PFSK-1 (cell line): ENCODE measurements around the gene KCNN4.

Experiments
- FOXP2 ChIP-seq: optimal IDR thresholded peaks from 2 replicates; pipeline ENCODE3; 2011; ENCODE audit warnings: borderline replicate concordance, control low read depth, inconsistent platforms; ENCODE audit not compliant: insufficient read depth; ENCODE audit errors: extremely low read length, extremely low read depth
- POLR2AphosphoS5 ChIP-seq: IDR thresholded peaks from 2 replicates; pipeline ENCODE4 v1.6.1; 2012; ENCODE audit warnings: low read depth, mild to moderate bottlenecking, control low read depth, low read length, moderate library complexity
- SIN3A ChIP-seq: IDR thresholded peaks from 2 replicates; pipeline ENCODE4 v1.6.1; 2012; ENCODE audit warnings: mild to moderate bottlenecking, low read length, moderate library complexity, borderline replicate concordance; ENCODE audit not compliant: insufficient read depth
- TAF1 ChIP-seq: IDR thresholded peaks from 2 replicates; pipeline ENCODE4 v1.6.1; 2012; ENCODE audit warnings: low read length, control low read depth, borderline replicate concordance; ENCODE audit not compliant: insufficient read depth
- TF ChIP-seq, protein P1 (sequence below), 2 experiments: IDR thresholded peaks; 2 replicates each; pipeline versions ENCODE4 v1.6.1 to v1.8.0; 2011 to 2012; ENCODE audit warnings: low read depth in 2 of 2, low read length in 2 of 2, control low read depth in 1 of 2, inconsistent platforms in 1 of 2, mild to moderate bottlenecking in 1 of 2, moderate library complexity in 1 of 2; ENCODE audit not compliant: insufficient read depth in 1 of 2

KCNN4 gene

GRCh38 chr19:43809762-43810696, 29.3 kb upstream of the KCNN4 start:
- TF ChIP-seq SIN3A (no peak), TAF1 (no peak), FOXP2 (no peak), POLR2AphosphoS5 (no peak)
- TF ChIP-seq, protein P1, sequence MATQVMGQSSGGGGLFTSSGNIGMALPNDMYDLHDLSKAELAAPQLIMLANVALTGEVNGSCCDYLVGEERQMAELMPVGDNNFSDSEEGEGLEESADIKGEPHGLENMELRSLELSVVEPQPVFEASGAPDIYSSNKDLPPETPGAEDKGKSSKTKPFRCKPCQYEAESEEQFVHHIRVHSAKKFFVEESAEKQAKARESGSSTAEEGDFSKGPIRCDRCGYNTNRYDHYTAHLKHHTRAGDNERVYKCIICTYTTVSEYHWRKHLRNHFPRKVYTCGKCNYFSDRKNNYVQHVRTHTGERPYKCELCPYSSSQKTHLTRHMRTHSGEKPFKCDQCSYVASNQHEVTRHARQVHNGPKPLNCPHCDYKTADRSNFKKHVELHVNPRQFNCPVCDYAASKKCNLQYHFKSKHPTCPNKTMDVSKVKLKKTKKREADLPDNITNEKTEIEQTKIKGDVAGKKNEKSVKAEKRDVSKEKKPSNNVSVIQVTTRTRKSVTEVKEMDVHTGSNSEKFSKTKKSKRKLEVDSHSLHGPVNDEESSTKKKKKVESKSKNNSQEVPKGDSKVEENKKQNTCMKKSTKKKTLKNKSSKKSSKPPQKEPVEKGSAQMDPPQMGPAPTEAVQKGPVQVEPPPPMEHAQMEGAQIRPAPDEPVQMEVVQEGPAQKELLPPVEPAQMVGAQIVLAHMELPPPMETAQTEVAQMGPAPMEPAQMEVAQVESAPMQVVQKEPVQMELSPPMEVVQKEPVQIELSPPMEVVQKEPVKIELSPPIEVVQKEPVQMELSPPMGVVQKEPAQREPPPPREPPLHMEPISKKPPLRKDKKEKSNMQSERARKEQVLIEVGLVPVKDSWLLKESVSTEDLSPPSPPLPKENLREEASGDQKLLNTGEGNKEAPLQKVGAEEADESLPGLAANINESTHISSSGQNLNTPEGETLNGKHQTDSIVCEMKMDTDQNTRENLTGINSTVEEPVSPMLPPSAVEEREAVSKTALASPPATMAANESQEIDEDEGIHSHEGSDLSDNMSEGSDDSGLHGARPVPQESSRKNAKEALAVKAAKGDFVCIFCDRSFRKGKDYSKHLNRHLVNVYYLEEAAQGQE (IDR thresholded peaks at IDR 0.05; ENCODE audit: insufficient read depth in 1 of 2, low read depth in 2 of 2, low read length in 2 of 2) = no peak

DNA sequence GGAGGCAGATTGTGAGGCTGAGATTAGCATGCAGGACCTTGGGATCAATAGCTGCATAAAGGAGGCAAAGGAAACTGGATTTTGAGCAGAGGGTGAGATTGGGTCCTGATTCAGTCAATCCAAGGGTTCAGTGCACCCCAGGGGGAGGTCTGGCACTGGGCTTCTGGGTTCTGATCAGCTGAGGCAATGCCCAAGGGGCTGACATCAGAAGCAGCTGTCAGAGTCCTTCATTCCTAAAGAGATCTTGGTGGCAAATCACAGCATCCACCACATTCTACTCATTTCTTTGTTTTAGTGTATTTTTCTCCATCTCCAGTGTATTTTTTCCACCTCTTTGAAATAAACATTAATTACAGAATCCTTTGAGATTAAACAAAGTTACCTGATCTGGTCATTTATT, 26.9 kb upstream of the KCNN4 start:
- TF ChIP-seq POLR2AphosphoS5 (no peak), TAF1 (no peak), FOXP2 (no peak), SIN3A (no peak)
- TF ChIP-seq, protein P1 (IDR thresholded peaks at IDR 0.05; ENCODE audit: insufficient read depth in 1 of 2, low read depth in 2 of 2, low read length in 2 of 2) = no peak

GRCh38 chr19:43806848-43807247, 26.1 kb upstream of the KCNN4 start:
- TF ChIP-seq SIN3A (no peak), FOXP2 (no peak), TAF1 (no peak), POLR2AphosphoS5 (no peak)
- TF ChIP-seq, protein P1 (IDR thresholded peaks at IDR 0.05; ENCODE audit: insufficient read depth in 1 of 2, low read depth in 2 of 2, low read length in 2 of 2) = no peak

GRCh38 chr19:43804432-43804831, 23.7 kb upstream of the KCNN4 start:
- TF ChIP-seq, protein P1 (IDR thresholded peaks at IDR 0.05; ENCODE audit: insufficient read depth in 1 of 2, low read depth in 2 of 2, low read length in 2 of 2) = no peak
- no peak for TF ChIP-seq FOXP2
- TF ChIP-seq POLR2AphosphoS5 = no peak
- TF ChIP-seq TAF1 = no peak
- no peak for TF ChIP-seq SIN3A
